IMR-90 (cell line): ENCODE data around the gene CPN2. TPM values are rescaled to one million over a fixed set of nuclear protein-coding genes. Genes with fewer than 3 reads are reported as not detected.

Experiments
- ATAC-seq: fragments of 200-7000 bp; cut with Tn5 transposase; 2 replicates; pipeline ENCODE4 v1.9.1; 2020; ENCODE audit warnings: low read depth, mild to moderate bottlenecking, moderate library complexity
- BruUV-seq: library from RNA; stranded (reverse); fragments of 400-500 nt; replicated peaks from 2 replicates; lab custom pipeline; 2021; lab: Mats Ljungman, UMichigan
- CTCF ChIA-PET: fragments of 300-600 bp; formaldehyde crosslinking; extraction: SDS; loops from one replicate; lab custom pipeline; 2021; ENCODE audit warnings: antibody characterized with exemption; lab: Yijun Ruan, JAX
- POLR2A ChIA-PET: fragments of 300-600 bp; sonication (Branson Sonifier 250); formaldehyde crosslinking; loops from one replicate; lab custom pipeline; 2022; ENCODE audit warnings: antibody characterized with exemption; ENCODE audit not compliant: unreplicated experiment; lab: Charles Lee
- DNase-seq: peaks from one replicate; pipeline ENCODE4 v3.0.0; 2013
- H2AFZ ChIP-seq: replicated peaks from 2 replicates; pipeline ENCODE3; 2013; ENCODE audit warnings: low read length, mild to moderate bottlenecking; ENCODE audit not compliant: poor library complexity
- H2AK5ac ChIP-seq: 2 replicates; pipeline ENCODE4 v1.6.1; 2013; ENCODE audit warnings: low read depth, low read length, inconsistent platforms
- H2AK9ac ChIP-seq: replicated peaks from 2 replicates; pipeline ENCODE3; 2013; ENCODE audit warnings: mild to moderate bottlenecking, low read depth, low read length, moderate library complexity; ENCODE audit not compliant: poor library complexity
- H2BK120ac ChIP-seq: 2 replicates; pipeline ENCODE4 v1.6.1; 2013; ENCODE audit warnings: low read depth, low read length, inconsistent platforms
- H2BK15ac ChIP-seq: 3 replicates; pipeline ENCODE4 v1.6.1; 2013; ENCODE audit warnings: low read depth, low read length, inconsistent platforms
- H2BK20ac ChIP-seq: 2 replicates; pipeline ENCODE4 v1.6.1; 2013; ENCODE audit warnings: low read depth, mild to moderate bottlenecking, inconsistent platforms, low read length, moderate library complexity
- H2BK5ac ChIP-seq: 2 replicates; pipeline ENCODE4 v1.6.1; 2013; ENCODE audit warnings: mild to moderate bottlenecking, low read depth, low read length, inconsistent platforms; ENCODE audit not compliant: poor library complexity, severe bottlenecking
- H3K14ac ChIP-seq: replicated peaks from 2 replicates; pipeline ENCODE4 v1.6.1; 2013; ENCODE audit warnings: low read depth, low read length, inconsistent platforms
- H3K18ac ChIP-seq: 2 replicates; pipeline ENCODE4 v1.6.1; 2013; ENCODE audit warnings: low read depth, low read length, control low read depth
- H3K23ac ChIP-seq: 2 replicates; pipeline ENCODE4 v1.6.1; 2013; ENCODE audit warnings: low read depth, low read length, inconsistent platforms
- H3K27ac ChIP-seq: 2 replicates; pipeline ENCODE4 v1.5.1; 2013; ENCODE audit warnings: mild to moderate bottlenecking, control low read depth, low read length; ENCODE audit not compliant: insufficient read depth
- H3K27me3 ChIP-seq: 2 replicates; pipeline ENCODE4 v1.6.1; 2013; ENCODE audit warnings: low read length; ENCODE audit not compliant: control insufficient read depth, insufficient read depth
- H3K36me3 ChIP-seq: 2 replicates; pipeline ENCODE4 v1.6.1; 2013; ENCODE audit warnings: low read length, mixed read lengths; ENCODE audit not compliant: control insufficient read depth, insufficient read depth
- H3K4ac ChIP-seq: 2 replicates; pipeline ENCODE4 v1.6.1; 2013; ENCODE audit warnings: low read depth, low read length, inconsistent platforms
- H3K4me1 ChIP-seq: 2 replicates; pipeline ENCODE4 v1.6.1; 2013; ENCODE audit warnings: low read length, mixed read lengths; ENCODE audit not compliant: control insufficient read depth, insufficient read depth
- H3K4me2 ChIP-seq: 2 replicates; pipeline ENCODE4 v1.6.1; 2013; ENCODE audit warnings: low read depth, mild to moderate bottlenecking, control low read depth, low read length, moderate library complexity
- H3K4me3 ChIP-seq: 2 replicates; pipeline ENCODE4 v1.5.1; 2013; ENCODE audit warnings: low read depth, mild to moderate bottlenecking, control low read depth, low read length, moderate library complexity; ENCODE audit not compliant: insufficient read depth
- H3K56ac ChIP-seq: 2 replicates; pipeline ENCODE4 v1.6.1; 2013; ENCODE audit warnings: low read length, inconsistent platforms; ENCODE audit not compliant: insufficient read depth; ENCODE audit errors: extremely low read depth
- H3K79me1 ChIP-seq, 2 experiments: 2 replicates each; pipeline ENCODE4 v1.6.1; 2013; ENCODE audit warnings: low read length in 2 of 2, inconsistent platforms in 1 of 2, low read depth in 1 of 2
- H3K9ac ChIP-seq: 2 replicates; pipeline ENCODE4 v1.6.1; 2013; ENCODE audit warnings: low read depth, low read length, control low read depth
- H3K9me1 ChIP-seq: 2 replicates; pipeline ENCODE4 v1.6.1; 2013; ENCODE audit warnings: low read length, inconsistent platforms; ENCODE audit not compliant: insufficient read depth
- H3K9me3 ChIP-seq: 2 replicates; pipeline ENCODE4 v1.6.1; 2013; ENCODE audit warnings: low read length; ENCODE audit not compliant: control insufficient read depth, insufficient read depth
- H4K20me1 ChIP-seq: 2 replicates; pipeline ENCODE4 v1.6.1; 2013; ENCODE audit warnings: low read length, inconsistent platforms; ENCODE audit not compliant: insufficient read depth
- H4K5ac ChIP-seq: 2 replicates; pipeline ENCODE4 v1.6.1; 2013; ENCODE audit warnings: mild to moderate bottlenecking, low read depth, low read length, control low read depth
- H4K8ac ChIP-seq, 2 experiments: 2 replicates each; pipeline ENCODE4 v1.6.1; 2013; ENCODE audit warnings: low read depth in 2 of 2, low read length in 2 of 2, control low read depth in 1 of 2, inconsistent platforms in 1 of 2
- H4K91ac ChIP-seq: 2 replicates; pipeline ENCODE4 v1.6.1; 2013; ENCODE audit warnings: low read depth, low read length, inconsistent platforms; ENCODE audit not compliant: insufficient read depth
- BHLHE40 ChIP-seq: fragments of 150-350 bp; IDR thresholded peaks from 2 replicates; pipeline ENCODE4 v1.6.1; 2016; ENCODE audit warnings: mild to moderate bottlenecking, low read depth, low read length
- CEBPB ChIP-seq: IDR thresholded peaks from 2 replicates; pipeline ENCODE4 v1.6.1; 2012; ENCODE audit warnings: low read depth, low read length, improper control_type of control experiment
- CHD1 ChIP-seq: IDR thresholded peaks from 2 replicates; pipeline ENCODE4 v1.6.1; 2012; ENCODE audit warnings: low read depth, low read length, improper control_type of control experiment
- FOS ChIP-seq: fragments of 150-350 bp; IDR thresholded peaks from 2 replicates; pipeline ENCODE4 v1.6.1; 2016; ENCODE audit warnings: low read depth, low read length
- MAFK ChIP-seq: IDR thresholded peaks from 2 replicates; pipeline ENCODE4 v1.6.1; 2012; ENCODE audit warnings: low read depth, low read length, improper control_type of control experiment
- MAZ ChIP-seq: IDR thresholded peaks from 2 replicates; pipeline ENCODE4 v1.6.1; 2012; ENCODE audit warnings: low read depth, mild to moderate bottlenecking, low read length, improper control_type of control experiment, moderate library complexity, borderline replicate concordance
- MXI1 ChIP-seq: IDR thresholded peaks from 2 replicates; pipeline ENCODE4 v1.6.1; 2012; ENCODE audit warnings: low read depth, mild to moderate bottlenecking, low read length, moderate library complexity, borderline replicate concordance
- NFE2L2 ChIP-seq: fragments of 150-350 bp; IDR thresholded peaks from 2 replicates; pipeline ENCODE4 v1.6.1; 2016; ENCODE audit warnings: low read depth, mild to moderate bottlenecking, low read length
- POLR2A ChIP-seq: IDR thresholded peaks from 2 replicates; pipeline ENCODE4 v1.6.1; 2012; ENCODE audit warnings: mild to moderate bottlenecking, low read depth, low read length
- RAD21 ChIP-seq: IDR thresholded peaks from 2 replicates; pipeline ENCODE4 v1.6.1; 2012; ENCODE audit warnings: low read length, improper control_type of control experiment
- RCOR1 ChIP-seq: IDR thresholded peaks from 2 replicates; pipeline ENCODE4 v1.6.1; 2012; ENCODE audit warnings: mild to moderate bottlenecking, low read length, improper control_type of control experiment; ENCODE audit not compliant: insufficient replicate concordance
- RFX5 ChIP-seq: IDR thresholded peaks from 2 replicates; pipeline ENCODE4 v1.8.0; 2012; ENCODE audit warnings: low read depth, mild to moderate bottlenecking, low read length, moderate library complexity
- SMC3 ChIP-seq: fragments of 150-350 bp; IDR thresholded peaks from 2 replicates; pipeline ENCODE4 v1.6.1; 2016; ENCODE audit warnings: low read depth, mild to moderate bottlenecking, antibody characterized with exemption, low read length, moderate library complexity
- WGBS, 2 experiments: methylation state at CpG; one replicate each; pipeline versions ENCODE4 v1.1.5 to v1.1.7; 2013; ENCODE audit warnings: missing lambda C conversion rate in 2 of 2; ENCODE audit not compliant: insufficient read length in 1 of 2; ENCODE audit errors: extremely low coverage in 2 of 2; 5-methylcytosine and 5-hydroxymethylcytosine counted together
- dilution Hi-C: fragments of 300-500 bp; cut with HindIII; formaldehyde crosslinking; loops from one replicate; pipeline ENCODE4 v1.14.3; 2018; ENCODE audit warnings: low sequenced_read_pairs; ENCODE audit not compliant: unreplicated experiment
- in situ Hi-C: fragments of 300-500 bp; cut with MboI; formaldehyde crosslinking; loops from 3 replicates; pipeline ENCODE4 v1.14.3; 2019; ENCODE audit warnings: low sequenced_read_pairs, inconsistent platforms, mixed read lengths
- intact Hi-C: fragments of 100-400 bp; cut with micrococcal nuclease; formaldehyde crosslinking; loops from 2 replicates; pipeline ENCODE4 v1.10.0; 2022
- polyA plus RNA-seq, 3 experiments: library from polyadenylated mRNA; depleted of rRNA; stranded (reverse); fragments of >200 nt; gene quantifications; 2 replicates each; pipeline ENCODE4 v1.2.3, GENCODE V29; 2012; ENCODE audit warnings: low replicate concordance in 1 of 3
- total RNA-seq: library from RNA; depleted of rRNA; stranded (reverse); fragments of >200 nt; gene quantifications from 2 replicates; pipeline ENCODE4 v1.2.3, GENCODE V29; 2012
- TF ChIP-seq, protein P1 (sequence below): conservative IDR thresholded peaks from 2 replicates; pipeline ENCODE4 v1.5.1; 2012; ENCODE audit warnings: mild to moderate bottlenecking, low read depth, low read length, improper control_type of control experiment
- TF ChIP-seq, protein P2 (sequence below): fragments of 150-350 bp; IDR thresholded peaks from 2 replicates; pipeline ENCODE4 v1.6.1; 2017; ENCODE audit warnings: mild to moderate bottlenecking, antibody characterized with exemption, low read length, low read depth
- TF ChIP-seq, protein P3 (sequence below): fragments of 150-350 bp; IDR thresholded peaks from 2 replicates; pipeline ENCODE4 v1.6.1; 2016; ENCODE audit warnings: low read depth, mild to moderate bottlenecking, low read length, moderate library complexity, borderline replicate concordance

Gene CPN2
- total and polyA plus RNA-seq, 2 of the 4 experiments (the other 2 are of a cell fraction) = 0.07 TPM; not detected in 1

DNA sequence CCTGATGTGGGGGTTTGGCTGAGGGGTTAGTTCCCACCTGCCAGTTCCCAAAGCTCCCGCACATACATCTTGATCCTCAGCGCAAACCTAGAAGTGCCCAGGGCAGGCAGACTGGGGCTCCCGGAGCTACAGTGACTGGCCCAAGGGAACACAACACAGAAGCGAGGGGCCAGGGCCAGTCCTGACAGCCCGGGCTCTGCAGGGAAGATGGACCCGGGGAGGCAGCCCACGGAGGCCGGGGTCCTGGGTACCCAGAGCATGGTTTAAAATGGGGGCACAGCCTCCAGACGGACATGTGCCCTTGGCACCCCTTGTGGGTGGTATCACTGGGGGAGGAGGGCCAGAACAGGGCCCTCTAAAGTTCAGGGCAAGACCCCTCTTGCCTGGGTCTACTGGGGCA, 5.1 kb downstream of the CPN2 start:
- Histone ChIP-seq H2AFZ (no peak overlapping the region), H3K9me1 (peaks cover 8% of the 10 kb centered on the region), H3K4me2 (no peak overlapping the region), H4K20me1 (no peaks in the 10 kb centered on the region), H2BK15ac (no peak overlapping the region), H4K91ac (no peak overlapping the region), H2BK120ac (no peak overlapping the region), H3K56ac (no peak overlapping the region), H3K23ac (no peak overlapping the region), H3K27ac (no peak overlapping the region), H3K27me3 (no peaks in the 10 kb centered on the region), H3K4me3 (no peak overlapping the region), H3K9ac (no peak overlapping the region), H3K79me1 (no peaks in the 10 kb centered on the region), H4K8ac (no peak overlapping the region), H3K36me3 (no peaks in the 10 kb centered on the region), H2BK5ac (no peak overlapping the region), H4K5ac (no peak overlapping the region), H3K4me1 (peaks cover 11% of the 10 kb centered on the region), H3K4ac (no peak overlapping the region), H2AK9ac (no peak overlapping the region), H2BK20ac (no peak overlapping the region), H2AK5ac (no peak overlapping the region), H3K18ac (no peak overlapping the region), H3K14ac (no peak overlapping the region), H3K9me3 (no peaks in the 10 kb centered on the region)
- TF ChIP-seq POLR2A (no peak), BHLHE40 (no peak), CHD1 (no peak), RCOR1 (no peak), RAD21 (no peak), NFE2L2 (no peak), MAZ (no peak), SMC3 (no peak), CEBPB (no peak), MXI1 (no peak), RFX5 (no peak), MAFK (no peak), FOS (no peak)
- TF ChIP-seq, protein P1, sequence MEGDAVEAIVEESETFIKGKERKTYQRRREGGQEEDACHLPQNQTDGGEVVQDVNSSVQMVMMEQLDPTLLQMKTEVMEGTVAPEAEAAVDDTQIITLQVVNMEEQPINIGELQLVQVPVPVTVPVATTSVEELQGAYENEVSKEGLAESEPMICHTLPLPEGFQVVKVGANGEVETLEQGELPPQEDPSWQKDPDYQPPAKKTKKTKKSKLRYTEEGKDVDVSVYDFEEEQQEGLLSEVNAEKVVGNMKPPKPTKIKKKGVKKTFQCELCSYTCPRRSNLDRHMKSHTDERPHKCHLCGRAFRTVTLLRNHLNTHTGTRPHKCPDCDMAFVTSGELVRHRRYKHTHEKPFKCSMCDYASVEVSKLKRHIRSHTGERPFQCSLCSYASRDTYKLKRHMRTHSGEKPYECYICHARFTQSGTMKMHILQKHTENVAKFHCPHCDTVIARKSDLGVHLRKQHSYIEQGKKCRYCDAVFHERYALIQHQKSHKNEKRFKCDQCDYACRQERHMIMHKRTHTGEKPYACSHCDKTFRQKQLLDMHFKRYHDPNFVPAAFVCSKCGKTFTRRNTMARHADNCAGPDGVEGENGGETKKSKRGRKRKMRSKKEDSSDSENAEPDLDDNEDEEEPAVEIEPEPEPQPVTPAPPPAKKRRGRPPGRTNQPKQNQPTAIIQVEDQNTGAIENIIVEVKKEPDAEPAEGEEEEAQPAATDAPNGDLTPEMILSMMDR = no peak
- TF ChIP-seq, protein P2, sequence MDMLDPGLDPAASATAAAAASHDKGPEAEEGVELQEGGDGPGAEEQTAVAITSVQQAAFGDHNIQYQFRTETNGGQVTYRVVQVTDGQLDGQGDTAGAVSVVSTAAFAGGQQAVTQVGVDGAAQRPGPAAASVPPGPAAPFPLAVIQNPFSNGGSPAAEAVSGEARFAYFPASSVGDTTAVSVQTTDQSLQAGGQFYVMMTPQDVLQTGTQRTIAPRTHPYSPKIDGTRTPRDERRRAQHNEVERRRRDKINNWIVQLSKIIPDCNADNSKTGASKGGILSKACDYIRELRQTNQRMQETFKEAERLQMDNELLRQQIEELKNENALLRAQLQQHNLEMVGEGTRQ = no peak
- TF ChIP-seq, protein P3, sequence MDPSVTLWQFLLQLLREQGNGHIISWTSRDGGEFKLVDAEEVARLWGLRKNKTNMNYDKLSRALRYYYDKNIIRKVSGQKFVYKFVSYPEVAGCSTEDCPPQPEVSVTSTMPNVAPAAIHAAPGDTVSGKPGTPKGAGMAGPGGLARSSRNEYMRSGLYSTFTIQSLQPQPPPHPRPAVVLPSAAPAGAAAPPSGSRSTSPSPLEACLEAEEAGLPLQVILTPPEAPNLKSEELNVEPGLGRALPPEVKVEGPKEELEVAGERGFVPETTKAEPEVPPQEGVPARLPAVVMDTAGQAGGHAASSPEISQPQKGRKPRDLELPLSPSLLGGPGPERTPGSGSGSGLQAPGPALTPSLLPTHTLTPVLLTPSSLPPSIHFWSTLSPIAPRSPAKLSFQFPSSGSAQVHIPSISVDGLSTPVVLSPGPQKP = no peak
- no TSS peak for BruUV-seq
- DNase-seq (no peak), ATAC-seq (no peak)
- ChIA-PET CTCF (interaction anchor here (1.5 kb wide), 1 partner anchor 13 kb away, joined by 3 read pairs; no protein-coding TSS in a partner anchor), POLR2A (no interaction called here)
- dilution Hi-C loops (no loop called here), in situ Hi-C loops (loop anchor here (25.0 kb wide), 1 partner anchor 516 kb away; no protein-coding TSS in a partner anchor), intact Hi-C loops (no loop called here)
- WGBS, 2 experiments = 88% methylated on average over 7 of the region's 9 CpGs; no CpG with 5 or more reads in 1 of the 2 experiments
